ENCODE data around the gene LRRC71.

- TF ChIP-seq POLR2A (IDR thresholded peaks at IDR 0.05) (no peak), EP300 (IDR thresholded peaks at IDR 0.05) (no peak), POLR2AphosphoS5 (IDR thresholded peaks at IDR 0.05) (no peak), CTCF (IDR thresholded peaks at IDR 0.05) (no peak)
Observed at GRCh38 chr1:156900896-156901589, 19.4 kb upstream of the LRRC71 start.
